Esophagus (tissue), 2 donors: Measurements from ENCODE around the gene CPNE5. TPM values are rescaled to one million over a fixed set of nuclear protein-coding genes. Genes with fewer than 3 reads are reported as not detected.

ENCODE experiments used
- H3K27ac ChIP-seq, 2 donors: one replicate each; pipeline ENCODE4 v1.5.1; 2013; ENCODE audit warnings: low read depth in 2 of 2, mild to moderate bottlenecking in 2 of 2, inconsistent platforms in 1 of 2, low read length in 1 of 2, moderate library complexity in 1 of 2
- H3K27me3 ChIP-seq, 2 donors: one replicate each; pipeline ENCODE4 v1.6.1; 2013; ENCODE audit warnings: low read length in 2 of 2, control low read depth in 1 of 2, mild to moderate bottlenecking in 1 of 2; ENCODE audit not compliant: insufficient read depth in 2 of 2, control insufficient read depth in 1 of 2
- H3K36me3 ChIP-seq, 2 donors: one replicate each; pipeline ENCODE4 v1.6.1; 2013; ENCODE audit warnings: low read length in 1 of 2; ENCODE audit not compliant: control insufficient read depth in 2 of 2, insufficient read depth in 2 of 2
- H3K4me1 ChIP-seq, 2 donors: one replicate each; pipeline ENCODE4 v1.6.1; 2013; ENCODE audit warnings: low read length in 1 of 2; ENCODE audit not compliant: control insufficient read depth in 2 of 2, insufficient read depth in 2 of 2
- H3K4me3 ChIP-seq, 2 donors: one replicate each; pipeline ENCODE4 v1.5.1; 2013; ENCODE audit warnings: low read length in 2 of 2, mild to moderate bottlenecking in 2 of 2, low read depth in 1 of 2, moderate library complexity in 1 of 2
- H3K9me3 ChIP-seq, 2 donors: one replicate each; pipeline ENCODE4 v1.6.1; 2013; ENCODE audit warnings: mild to moderate bottlenecking in 2 of 2, low read depth in 1 of 2, low read length in 1 of 2, moderate library complexity in 1 of 2; ENCODE audit not compliant: control insufficient read depth in 2 of 2, insufficient read depth in 1 of 2
- WGBS, 2 donors: extraction: QIAGEN DNeasy Blood & Tissue Kit; methylation state at CpG; one replicate each; pipeline ENCODE4 v1.1.7; 2013; 5-methylcytosine and 5-hydroxymethylcytosine counted together
- polyA plus RNA-seq, 2 donors: library from polyadenylated mRNA; stranded (reverse); fragments of 200-250 nt; gene quantifications; one replicate each; pipeline ENCODE4 v1.2.3, GENCODE V29; 2013
- donor health status: healthy with polysubstance abuse.
- donor health status: Bipolar disorder and iron deficiency.

The CPNE5 gene
- polyA plus RNA-seq, 2 donors: 0.73 to 0.81 TPM

- WGBS, 2 donors: 92 to 95% methylated on average over 18 of the region's 18 CpGs
Measured at GRCh38 chr6:36703982-36704381, 135.3 kb downstream of the CPNE5 start.

GRCh38 chr6:36703081-36703606, 136.1 kb downstream of the CPNE5 start:
- Histone ChIP-seq H3K27ac (no peak overlapping the region), H3K9me3 (no peaks in the 10 kb centered on the region), H3K4me1 (peaks cover 0 to 3% of the 10 kb centered on the region in 2 donors), H3K36me3 (no peaks in the 10 kb centered on the region), H3K4me3 (no peak overlapping the region), H3K27me3 (no peaks in the 10 kb centered on the region)
- WGBS, 2 donors: 89 to 91% methylated on average over 5 of the region's 5 CpGs

More at GRCh38 chr6:36703982-36704381, 135.3 kb downstream of the CPNE5 start:
- Histone ChIP-seq H3K9me3 (no peaks in the 10 kb centered on the region), H3K4me3 (no peak overlapping the region), H3K27me3 (no peaks in the 10 kb centered on the region), H3K36me3 (no peaks in the 10 kb centered on the region), H3K4me1 (peaks cover 0 to 3% of the 10 kb centered on the region in 2 donors), H3K27ac (no peak overlapping the region)

DNA sequence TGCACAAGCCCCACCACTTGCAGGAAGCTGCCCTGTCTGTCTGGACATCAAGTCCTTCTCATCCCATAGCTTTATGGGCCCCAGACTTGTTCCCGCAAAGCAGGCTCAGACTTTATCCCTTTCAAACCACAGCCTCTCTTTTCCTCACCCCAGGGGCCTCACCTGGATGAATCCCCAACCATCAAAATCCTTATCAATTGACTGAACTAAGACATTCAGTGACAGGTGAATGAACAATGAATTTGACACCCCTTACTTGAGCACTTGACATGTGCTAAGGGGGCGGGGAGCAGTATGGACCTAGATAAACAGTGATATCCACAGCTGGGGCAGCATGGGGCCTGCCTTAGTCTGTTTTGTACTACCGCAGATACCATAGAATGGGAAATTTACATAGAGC, 136.6 kb downstream of the CPNE5 start:
- WGBS, 2 donors: 93 to 97% methylated on average over 3 of the region's 3 CpGs
- no peak overlapping the region for H3K4me3 ChIP-seq
- no peaks in the 10 kb centered on the region for H3K9me3 ChIP-seq
- peaks cover 0 to 3% of the 10 kb centered on the region in 2 donors for H3K4me1 ChIP-seq
- no peak overlapping the region for H3K27ac ChIP-seq
- H3K36me3 ChIP-seq: no peaks in the 10 kb centered on the region
- H3K27me3 ChIP-seq: no peaks in the 10 kb centered on the region

DNA sequence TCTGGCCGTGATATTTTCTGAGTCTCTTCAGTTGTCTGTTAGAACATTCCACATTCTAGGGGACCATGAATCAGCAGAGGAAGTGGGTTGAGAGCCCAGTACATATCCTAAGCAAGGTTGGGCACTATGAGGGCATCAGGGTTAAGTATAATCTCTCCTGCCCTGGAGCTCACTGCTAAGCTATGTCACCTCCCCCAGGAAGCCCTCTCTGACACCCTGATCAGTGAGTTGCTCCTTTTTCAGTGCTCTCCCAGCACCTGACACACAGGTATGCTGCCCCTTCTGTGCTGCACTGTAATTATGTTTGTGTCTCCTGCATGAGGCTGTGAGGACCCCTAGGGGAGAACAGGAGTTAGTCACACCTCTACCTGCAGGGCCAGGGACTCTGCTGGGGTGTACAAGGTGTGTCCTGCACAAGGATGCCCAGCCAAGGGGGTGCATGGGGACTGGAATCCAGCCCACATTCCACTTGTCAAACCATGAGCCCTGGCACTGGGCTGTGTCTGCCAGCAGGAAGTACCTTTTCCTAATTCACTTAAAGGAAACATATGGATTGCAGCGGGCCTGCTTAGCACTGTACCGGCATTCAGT, 137.7 kb downstream of the CPNE5 start:
- no peak overlapping the region for H3K27ac ChIP-seq
- H3K4me1 ChIP-seq: peaks cover 0 to 3% of the 10 kb centered on the region in 2 donors
- 63 to 73% methylated on average over 3 of the region's 3 CpGs for WGBS, 2 donors
- H3K4me3 ChIP-seq: no peak overlapping the region
- H3K9me3 ChIP-seq: no peaks in the 10 kb centered on the region
- no peaks in the 10 kb centered on the region for H3K36me3 ChIP-seq
- no peaks in the 10 kb centered on the region for H3K27me3 ChIP-seq

- Histone ChIP-seq H3K4me3 (no peak overlapping the region), H3K36me3 (no peaks in the 10 kb centered on the region), H3K4me1 (peaks cover 0 to 3% of the 10 kb centered on the region in 2 donors), H3K9me3 (no peaks in the 10 kb centered on the region), H3K27ac (no peak overlapping the region), H3K27me3 (no peaks in the 10 kb centered on the region)
- 84 to 85% methylated on average over 3 of the region's 3 CpGs for WGBS, 2 donors
Measured at GRCh38 chr6:36700831-36701230, 138.4 kb downstream of the CPNE5 start.

DNA sequence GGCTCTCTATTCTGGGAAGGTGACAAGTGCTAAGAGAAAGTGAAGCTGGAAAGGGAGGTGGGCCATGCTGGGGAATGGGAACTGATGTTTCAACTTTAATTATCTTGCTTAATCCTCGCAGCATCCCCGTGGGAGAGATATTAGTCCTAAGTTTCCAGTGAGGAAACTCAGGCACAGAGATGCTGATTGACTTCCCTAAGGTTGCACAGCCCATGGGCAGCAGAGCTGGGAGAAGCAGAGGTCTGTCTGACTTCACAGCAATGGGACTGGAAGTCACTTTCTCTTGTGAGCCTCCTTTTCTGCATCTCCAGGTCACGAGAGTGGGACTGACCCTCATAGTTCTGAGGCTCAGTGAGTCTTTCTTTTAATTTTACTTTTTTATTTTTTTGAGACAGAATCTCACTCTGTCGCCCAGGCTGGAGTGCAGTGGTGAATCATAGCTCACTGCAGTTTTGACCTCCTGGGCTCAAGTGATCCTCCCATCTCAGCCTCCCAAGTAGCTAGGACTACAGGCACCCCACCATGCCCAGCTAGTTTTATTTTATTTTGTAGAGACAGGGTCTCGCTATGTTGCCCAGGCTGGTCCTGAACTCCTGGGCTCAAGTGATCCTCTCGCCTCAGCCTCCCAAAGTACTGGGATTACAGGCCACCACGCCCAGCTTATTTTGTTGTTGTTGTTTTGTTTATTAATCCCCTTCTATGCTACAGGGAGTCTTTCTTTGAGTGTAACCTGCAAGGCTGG, 139.0 kb downstream of the CPNE5 start:
- 88 to 89% methylated on average over 7 of the region's 7 CpGs for WGBS, 2 donors
- Histone ChIP-seq H3K36me3 (no peaks in the 10 kb centered on the region), H3K4me3 (no peak overlapping the region), H3K27ac (no peak overlapping the region), H3K4me1 (peaks cover 0 to 3% of the 10 kb centered on the region in 2 donors), H3K9me3 (no peaks in the 10 kb centered on the region), H3K27me3 (no peaks in the 10 kb centered on the region)

DNA sequence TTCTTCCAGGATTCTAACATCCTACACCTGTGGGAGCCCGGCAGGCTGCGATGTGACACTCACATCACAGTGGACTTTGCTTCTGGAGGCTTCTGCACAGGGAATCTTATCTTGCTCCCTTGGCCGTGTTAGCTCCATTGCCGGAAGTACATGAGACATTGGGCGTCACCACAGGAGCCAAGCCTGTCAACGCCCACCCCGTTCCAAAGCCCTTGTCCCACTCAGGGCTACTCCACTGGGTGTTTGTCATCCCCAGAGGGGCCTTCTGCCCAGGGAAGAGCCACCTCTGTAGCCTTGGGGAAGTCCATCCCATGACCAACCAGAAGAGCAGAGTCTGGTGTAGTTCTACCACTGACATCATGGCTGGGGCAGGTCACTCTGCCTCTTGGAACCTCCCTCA, 139.9 kb downstream of the CPNE5 start:
- Histone ChIP-seq H3K36me3 (no peaks in the 10 kb centered on the region), H3K9me3 (no peaks in the 10 kb centered on the region), H3K27me3 (no peaks in the 10 kb centered on the region), H3K27ac (no peak overlapping the region), H3K4me3 (no peak overlapping the region), H3K4me1 (peaks cover 0 to 3% of the 10 kb centered on the region in 2 donors)
- WGBS, 2 donors: 67 to 84% methylated on average over 7 of the region's 7 CpGs

- Histone ChIP-seq H3K36me3 (no peaks in the 10 kb centered on the region), H3K27ac (no peak overlapping the region), H3K4me3 (no peak overlapping the region), H3K27me3 (no peaks in the 10 kb centered on the region), H3K4me1 (peaks cover 0 to 3% of the 10 kb centered on the region in 2 donors), H3K9me3 (no peaks in the 10 kb centered on the region)
- WGBS, 2 donors: 78 to 87% methylated on average over 8 of the region's 8 CpGs
Measured at GRCh38 chr6:36698871-36699271, 140.4 kb downstream of the CPNE5 start.

DNA sequence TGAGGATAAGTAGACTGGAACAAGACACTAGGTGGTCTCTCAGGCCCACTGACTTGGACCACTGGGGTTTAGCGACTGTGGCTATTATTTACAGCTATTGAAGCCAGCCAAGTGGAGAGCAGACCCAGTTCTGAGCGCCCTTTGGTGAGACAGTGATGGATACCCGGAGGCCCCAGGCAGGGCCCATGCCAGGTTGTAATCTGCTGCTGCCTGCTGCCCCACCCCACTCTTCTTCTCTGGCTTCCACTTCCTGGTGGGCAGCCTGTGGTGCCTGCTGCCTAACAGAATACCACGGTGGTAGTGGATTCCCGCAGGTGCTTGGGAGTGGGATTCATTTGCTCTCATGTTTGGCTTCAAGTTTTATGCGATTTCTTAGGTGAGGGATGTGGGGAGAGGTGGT, 141.0 kb downstream of the CPNE5 start:
- H3K4me3 ChIP-seq: no peak overlapping the region
- H3K27ac ChIP-seq: no peak overlapping the region
- no peaks in the 10 kb centered on the region for H3K9me3 ChIP-seq
- no peaks in the 10 kb centered on the region for H3K36me3 ChIP-seq
- WGBS, 2 donors: 80 to 88% methylated on average over 6 of the region's 6 CpGs
- peaks cover 0 to 4% of the 10 kb centered on the region in 2 donors for H3K4me1 ChIP-seq
- no peaks in the 10 kb centered on the region for H3K27me3 ChIP-seq
